ENCODE data around the gene ACP6.
A peak's percentile ranks its signal among the peaks of the same experiment; 100 is the strongest.

ACP6 gene

DNA sequence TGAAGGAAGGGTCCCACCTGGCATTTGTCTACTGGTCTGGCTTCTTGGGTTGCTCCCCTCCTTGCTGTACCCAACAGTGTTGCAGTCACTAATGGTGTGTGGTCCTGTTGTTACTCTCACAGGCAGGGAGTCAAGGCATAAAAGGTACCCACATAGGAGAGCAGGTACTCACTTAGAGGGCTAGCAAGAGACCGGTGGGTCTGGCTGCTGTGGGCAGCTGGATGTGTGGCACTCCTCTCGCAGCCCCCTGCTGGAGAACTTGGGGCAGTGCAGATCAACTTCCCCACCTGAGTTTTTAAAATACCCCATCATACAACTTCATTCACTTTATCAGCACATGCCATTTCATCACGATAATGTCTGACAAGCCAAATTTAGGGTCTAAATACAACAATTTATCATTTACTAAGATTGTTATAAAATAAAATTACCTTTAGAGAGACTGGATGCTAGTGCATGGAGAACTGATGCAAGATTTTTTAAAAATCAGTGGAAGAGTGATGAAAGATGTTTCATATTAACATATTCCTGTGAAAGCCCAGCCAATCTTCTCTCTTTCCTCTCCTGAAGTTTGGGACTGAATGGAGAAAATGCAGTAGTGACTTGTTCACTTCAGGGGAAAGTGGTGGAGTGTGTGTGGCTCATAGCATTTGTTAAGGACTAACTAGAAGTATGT, 42.8 kb downstream of the ACP6 start:
- no peak overlapping the region for H3K4me2 ChIP-seq (ENCODE audit: insufficient read depth, low read length)
- no peaks in the 10 kb centered on the region for H4K20me1 ChIP-seq (ENCODE audit: insufficient read depth, low read length)
- H3K27ac ChIP-seq (ENCODE audit: low read length): no peak overlapping the region
- peaks cover 10% of the 10 kb centered on the region for H3K36me3 ChIP-seq (ENCODE audit: insufficient read depth, low read length)
- no peaks in the 10 kb centered on the region for H3K79me2 ChIP-seq (ENCODE audit: insufficient read depth, low read length)
- H3K4me1 ChIP-seq (ENCODE audit: insufficient read depth, low read length): no peaks in the 10 kb centered on the region
- H3K9ac ChIP-seq (ENCODE audit: low read depth, low read length): no peak overlapping the region
- DNase-seq (peak; percentile 50), ATAC-seq (ENCODE audit: insufficient read depth, low read depth) (peak; percentile 81)
- no peak overlapping the region for H2AFZ ChIP-seq (ENCODE audit: low read depth, low read length)
- H3K9me3 ChIP-seq (ENCODE audit: insufficient read depth, low read length, severe bottlenecking): no peaks in the 10 kb centered on the region
- H3K4me3 ChIP-seq (ENCODE audit: low read depth in 1 of 2, low read length in 2 of 2): no peak overlapping the region
- no peak for TF ChIP-seq EZH2 (IDR thresholded peaks at IDR 0.05; ENCODE audit: borderline replicate concordance, low read depth, low read length, severe bottlenecking)
- peak; percentile 92 for TF ChIP-seq CTCF (IDR thresholded peaks at IDR 0.05; ENCODE audit: borderline replicate concordance, extremely low read depth, low read length, poor library complexity, severe bottlenecking)
- no peaks in the 10 kb centered on the region for H3K27me3 ChIP-seq (ENCODE audit: insufficient read depth, low read length, poor library complexity)

- no peak overlapping the region for H3K4me3 ChIP-seq (ENCODE audit: low read depth in 1 of 2, low read length in 2 of 2)
- H3K4me1 ChIP-seq (ENCODE audit: insufficient read depth, low read length): no peaks in the 10 kb centered on the region
- no peak overlapping the region for H2AFZ ChIP-seq (ENCODE audit: low read depth, low read length)
- ATAC-seq (ENCODE audit: insufficient read depth, low read depth) (no peak), DNase-seq (no peak)
- no peak overlapping the region for H3K9ac ChIP-seq (ENCODE audit: low read depth, low read length)
- no peaks in the 10 kb centered on the region for H4K20me1 ChIP-seq (ENCODE audit: insufficient read depth, low read length)
- H3K79me2 ChIP-seq (ENCODE audit: insufficient read depth, low read length): no peaks in the 10 kb centered on the region
- H3K4me2 ChIP-seq (ENCODE audit: insufficient read depth, low read length): no peak overlapping the region
- peaks cover 15% of the 10 kb centered on the region for H3K36me3 ChIP-seq (ENCODE audit: insufficient read depth, low read length)
- no peaks in the 10 kb centered on the region for H3K9me3 ChIP-seq (ENCODE audit: insufficient read depth, low read length, severe bottlenecking)
- H3K27me3 ChIP-seq (ENCODE audit: insufficient read depth, low read length, poor library complexity): no peaks in the 10 kb centered on the region
- TF ChIP-seq EZH2 (IDR thresholded peaks at IDR 0.05; ENCODE audit: borderline replicate concordance, low read depth, low read length, severe bottlenecking) (no peak), CTCF (IDR thresholded peaks at IDR 0.05; ENCODE audit: borderline replicate concordance, extremely low read depth, low read length, poor library complexity, severe bottlenecking) (no peak)
- H3K27ac ChIP-seq (ENCODE audit: low read length): no peak overlapping the region
Measured at GRCh38 chr1:147626739-147627138, 43.6 kb downstream of the ACP6 start.

DNA sequence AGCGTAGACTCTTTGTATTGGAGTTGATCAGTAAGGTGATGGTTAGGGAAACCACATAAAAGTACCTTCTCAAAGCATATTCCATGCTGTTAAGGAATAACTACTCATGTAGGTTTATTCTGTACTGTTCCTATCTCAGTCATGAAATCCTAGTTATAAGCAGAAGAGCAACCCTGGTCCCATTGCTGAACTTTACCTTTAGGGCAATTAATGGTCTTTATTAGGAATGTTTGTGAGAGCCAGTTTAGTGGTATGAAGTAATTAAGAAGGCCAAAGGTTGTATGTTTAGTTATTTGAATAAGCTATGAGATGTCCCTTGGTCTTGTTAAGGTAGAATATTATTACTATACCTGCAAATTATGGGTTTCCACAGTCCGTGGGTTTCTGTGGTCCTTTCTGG, 44.0 kb downstream of the ACP6 start:
- Histone ChIP-seq H3K36me3 (ENCODE audit: insufficient read depth, low read length) (peaks cover 18% of the 10 kb centered on the region), H3K79me2 (ENCODE audit: insufficient read depth, low read length) (no peaks in the 10 kb centered on the region), H3K9me3 (ENCODE audit: insufficient read depth, low read length, severe bottlenecking) (no peaks in the 10 kb centered on the region), H3K27me3 (ENCODE audit: insufficient read depth, low read length, poor library complexity) (no peaks in the 10 kb centered on the region), H2AFZ (ENCODE audit: low read depth, low read length) (no peak overlapping the region), H3K27ac (ENCODE audit: low read length) (no peak overlapping the region), H3K4me1 (ENCODE audit: insufficient read depth, low read length) (no peaks in the 10 kb centered on the region), H4K20me1 (ENCODE audit: insufficient read depth, low read length) (no peaks in the 10 kb centered on the region), H3K9ac (ENCODE audit: low read depth, low read length) (no peak overlapping the region), H3K4me3 (ENCODE audit: low read depth in 1 of 2, low read length in 2 of 2) (no peak overlapping the region), H3K4me2 (ENCODE audit: insufficient read depth, low read length) (no peak overlapping the region)
- TF ChIP-seq EZH2 (IDR thresholded peaks at IDR 0.05; ENCODE audit: borderline replicate concordance, low read depth, low read length, severe bottlenecking): no peak
- no peak for TF ChIP-seq CTCF (IDR thresholded peaks at IDR 0.05; ENCODE audit: borderline replicate concordance, extremely low read depth, low read length, poor library complexity, severe bottlenecking)
- DNase-seq (no peak), ATAC-seq (ENCODE audit: insufficient read depth, low read depth) (no peak)

Data from DND-41 (cell line).